A673 (cell line): Measurements from ENCODE around the gene PDE8B.

Experiments
- CTCF ChIP-seq: fragments of 300-800, 200-600 bp; sonication (generic); conservative IDR thresholded peaks from 2 replicates; pipeline ENCODE4 v1.5.1; 2017; ENCODE audit warnings: low read depth, mild to moderate bottlenecking, antibody characterized with exemption, low read length, moderate library complexity, mixed read lengths
- EZH2 ChIP-seq: fragments of 200-600 bp; sonication (generic); IDR thresholded peaks from 2 replicates; pipeline ENCODE4 v1.6.1; 2017; ENCODE audit warnings: borderline replicate concordance, low read depth, mild to moderate bottlenecking, mixed read lengths, antibody characterized with exemption, low read length; ENCODE audit not compliant: poor library complexity, severe bottlenecking

- TF ChIP-seq CTCF (no peak), EZH2 (no peak)
Observed at GRCh38 chr5:77329664-77330430, 119.4 kb downstream of the PDE8B start.
